SU-DHL-6 (cell line): ENCODE measurements around the gene ADRA2B.

Experiments used
- H2AFZ ChIP-seq: fragments of 200-600 bp; sonication (generic); 2 replicates; pipeline ENCODE4 v1.6.1; 2014; ENCODE audit warnings: low read depth, mild to moderate bottlenecking, moderate library complexity, mixed read lengths, antibody characterized with exemption, low read length; ENCODE audit not compliant: severe bottlenecking
- H3F3A ChIP-seq: fragments of 200-600 bp; shearing (Covaris generic); 2 replicates; pipeline ENCODE4 v1.6.0; 2016; ENCODE audit warnings: antibody characterized with exemption, mild to moderate bottlenecking; ENCODE audit not compliant: insufficient read depth
- H3K27ac ChIP-seq: fragments of 200-600 bp; sonication (generic); 2 replicates; pipeline ENCODE4 v1.5.1; 2016; ENCODE audit warnings: low read depth, mild to moderate bottlenecking, low read length, moderate library complexity, mixed read lengths
- H3K27me3 ChIP-seq: fragments of 200-600 bp; sonication (generic), shearing (Covaris generic); 2 replicates; pipeline ENCODE4 v1.6.0; 2014; ENCODE audit warnings: mild to moderate bottlenecking, low read length
- H3K36me3 ChIP-seq: fragments of 200-600 bp; sonication (generic); 2 replicates; pipeline ENCODE4 v1.6.1; 2014; ENCODE audit warnings: mild to moderate bottlenecking, low read length, mixed read lengths
- H3K4me2 ChIP-seq: fragments of 300-600, 200-600 bp; shearing (Covaris generic), sonication (generic); 2 replicates; pipeline ENCODE4 v1.6.0; 2014; ENCODE audit warnings: low read length, low read depth, mild to moderate bottlenecking; ENCODE audit not compliant: poor library complexity, severe bottlenecking
- H3K4me3 ChIP-seq: fragments of 200-600 bp; sonication (generic); 2 replicates; pipeline ENCODE4 v1.5.1; 2014; ENCODE audit warnings: antibody characterized with exemption, low read length, mild to moderate bottlenecking, mixed read lengths; ENCODE audit not compliant: insufficient read depth, poor library complexity, severe bottlenecking
- H3K79me2 ChIP-seq: fragments of 200-600 bp; sonication (generic); 2 replicates; pipeline ENCODE4 v1.6.1; 2014; ENCODE audit warnings: mild to moderate bottlenecking, low read length, moderate library complexity; ENCODE audit not compliant: insufficient read depth
- H3K9ac ChIP-seq: fragments of 200-600 bp; sonication (generic); 2 replicates; pipeline ENCODE4 v1.7.0; 2014; ENCODE audit warnings: mild to moderate bottlenecking, low read length
- H3K9me2 ChIP-seq: fragments of 200-600 bp; sonication (generic); replicated peaks from 2 replicates; pipeline ENCODE4 v1.6.1; 2014; ENCODE audit warnings: low read length; ENCODE audit not compliant: insufficient read depth
- H3K9me3 ChIP-seq: fragments of 200-600 bp; sonication (generic); 2 replicates; pipeline ENCODE4 v1.6.1; 2014; ENCODE audit warnings: low read length, mixed read lengths; ENCODE audit not compliant: insufficient read depth
- H4K20me1 ChIP-seq: fragments of 200-600 bp; sonication (generic); 2 replicates; pipeline ENCODE4 v1.6.1; 2014; ENCODE audit warnings: low read depth, mild to moderate bottlenecking, antibody characterized with exemption, low read length, moderate library complexity, mixed read lengths
- CTCF ChIP-seq: fragments of 200-600 bp; sonication (generic); IDR thresholded peaks from one replicate; pipeline ENCODE4 v1.5.1; 2017; ENCODE audit warnings: antibody characterized with exemption, mild to moderate bottlenecking, low read length, moderate library complexity; ENCODE audit not compliant: insufficient read depth, poor library complexity, severe bottlenecking
- EZH2phosphoT487 ChIP-seq: fragments of 200-600 bp; sonication (generic), shearing (Covaris generic); conservative IDR thresholded peaks from 2 replicates; pipeline ENCODE4 v1.6.1; 2018; ENCODE audit warnings: mild to moderate bottlenecking, antibody characterized with exemption, low read length, moderate library complexity, mixed read lengths

ADRA2B gene

GRCh38 chr2:96153291-96153713, 36.9 kb upstream of the ADRA2B start:
- Histone ChIP-seq H3K36me3 (no peaks in the 10 kb centered on the region), H3K9me2 (no peaks in the 10 kb centered on the region), H3K27ac (no peak overlapping the region), H2AFZ (no peak overlapping the region), H3K4me2 (no peak overlapping the region), H3K79me2 (no peaks in the 10 kb centered on the region), H3K9ac (no peak overlapping the region), H4K20me1 (no peaks in the 10 kb centered on the region), H3K4me3 (no peak overlapping the region), H3K27me3 (no peaks in the 10 kb centered on the region), H3F3A (peaks cover 10% of the 10 kb centered on the region), H3K9me3 (no peaks in the 10 kb centered on the region)
- TF ChIP-seq EZH2phosphoT487 (no peak), CTCF (no peak)

- no peak overlapping the region for H3K4me3 ChIP-seq
- no peaks in the 10 kb centered on the region for H3K36me3 ChIP-seq
- H3K9me3 ChIP-seq, result no peaks in the 10 kb centered on the region
- TF ChIP-seq EZH2phosphoT487, result no peak
- TF ChIP-seq CTCF, result no peak
- no peaks in the 10 kb centered on the region for H3K27me3 ChIP-seq
- no peaks in the 10 kb centered on the region for H3K9me2 ChIP-seq
- H2AFZ ChIP-seq, result no peak overlapping the region
- peaks cover 17% of the 10 kb centered on the region for H3F3A ChIP-seq
- H3K27ac ChIP-seq, result no peak overlapping the region
- no peaks in the 10 kb centered on the region for H3K79me2 ChIP-seq
- H4K20me1 ChIP-seq, result no peaks in the 10 kb centered on the region
- H3K9ac ChIP-seq, result no peak overlapping the region
- no peak overlapping the region for H3K4me2 ChIP-seq
These were observed 36.2 kb upstream of the ADRA2B start for GRCh38 chr2:96152304-96153161.

- Histone ChIP-seq H3K9ac (no peak overlapping the region), H3K9me3 (no peaks in the 10 kb centered on the region)
These were observed 35.4 kb upstream of the ADRA2B start for GRCh38 chr2:96151595-96152303.

More at GRCh38 chr2:96151595-96152303, 35.4 kb upstream of the ADRA2B start:
- Histone ChIP-seq H3K27me3 (no peaks in the 10 kb centered on the region), H3F3A (peaks cover 24% of the 10 kb centered on the region), H3K27ac (no peak overlapping the region), H3K9me2 (no peaks in the 10 kb centered on the region), H3K36me3 (no peaks in the 10 kb centered on the region), H2AFZ (no peak overlapping the region), H3K79me2 (no peaks in the 10 kb centered on the region), H3K4me2 (no peak overlapping the region), H4K20me1 (no peaks in the 10 kb centered on the region), H3K4me3 (no peak overlapping the region)
- no peak for TF ChIP-seq CTCF
- TF ChIP-seq EZH2phosphoT487, result no peak
